GM23338 (cell line): ENCODE results near the gene UBL7. TPM values are rescaled to one million over a fixed set of nuclear protein-coding genes. Genes with fewer than 3 reads are reported as not detected.

ENCODE experiments used
- ATAC-seq: fragments of 200-7000 bp; cut with Tn5 transposase; 3 replicates; pipeline ENCODE4 v1.9.1; 2020
- DNase-seq: peaks from one replicate; pipeline ENCODE4 v3.0.0-alpha.2; 2015; ENCODE audit warnings: low spot score
- H2AFZ ChIP-seq: fragments of 200-600 bp; sonication (generic); 2 replicates; pipeline ENCODE4 v1.8.0; 2016; ENCODE audit warnings: antibody characterized with exemption, mild to moderate bottlenecking, moderate library complexity
- H3F3A ChIP-seq: fragments of 200-600 bp; sonication (generic); replicated peaks from 2 replicates; pipeline ENCODE4 v1.8.0; 2017; ENCODE audit warnings: antibody characterized with exemption, mixed run types, low read depth
- H3K27ac ChIP-seq: fragments of 200-600 bp; sonication (generic); 2 replicates; pipeline ENCODE4 v1.6.1; 2016; ENCODE audit warnings: low read depth
- H3K27me3 ChIP-seq: fragments of 200-600 bp; sonication (generic); 2 replicates; pipeline ENCODE4 v1.8.0; 2016; ENCODE audit warnings: mild to moderate bottlenecking, mixed run types, moderate library complexity; ENCODE audit not compliant: insufficient read depth
- H3K36me3 ChIP-seq: fragments of 200-600 bp; sonication (generic); 2 replicates; pipeline ENCODE4 v1.8.0; 2016; ENCODE audit warnings: mild to moderate bottlenecking; ENCODE audit not compliant: insufficient read depth
- H3K4me1 ChIP-seq: fragments of 200-600 bp; sonication (generic); 2 replicates; pipeline ENCODE4 v1.8.0; 2016; ENCODE audit warnings: mild to moderate bottlenecking, moderate library complexity; ENCODE audit not compliant: insufficient read depth
- H3K4me2 ChIP-seq: fragments of 200-600 bp; sonication (generic); 2 replicates; pipeline ENCODE4 v1.7.1; 2017; ENCODE audit warnings: mixed run types
- H3K4me3 ChIP-seq: fragments of 200-600 bp; sonication (generic); 2 replicates; pipeline ENCODE4 v1.6.1; 2016; ENCODE audit warnings: mixed run types
- H3K79me2 ChIP-seq: fragments of 200-600 bp; sonication (generic); replicated peaks from 2 replicates; pipeline ENCODE4 v1.8.0; 2017; ENCODE audit warnings: mild to moderate bottlenecking; ENCODE audit not compliant: insufficient read depth
- H3K9me2 ChIP-seq: fragments of 200-600 bp; sonication (generic); 2 replicates; pipeline ENCODE4 v1.8.0; 2017; ENCODE audit not compliant: insufficient read depth
- H4K20me1 ChIP-seq: fragments of 200-600 bp; sonication (generic); replicated peaks from 2 replicates; pipeline ENCODE4 v1.8.0; 2017; ENCODE audit warnings: mild to moderate bottlenecking; ENCODE audit not compliant: insufficient read depth
- H3K27ac Mint-ChIP-seq: 2 replicates; pipeline ENCODE4 v1.8.0; 2020; ENCODE audit warnings: inconsistent platforms, mild to moderate bottlenecking, moderate library complexity, mixed read lengths
- H3K27me3 Mint-ChIP-seq: 3 replicates; pipeline ENCODE4 v1.8.0; 2022; ENCODE audit warnings: low read depth, mild to moderate bottlenecking, moderate library complexity, mixed read lengths, inconsistent platforms; ENCODE audit not compliant: insufficient read depth, poor library complexity
- H3K36me3 Mint-ChIP-seq: 3 replicates; pipeline ENCODE4 v1.8.0; 2021; ENCODE audit warnings: low read depth, mild to moderate bottlenecking, inconsistent platforms, moderate library complexity, mixed read lengths
- H3K4me1 Mint-ChIP-seq: 3 replicates; pipeline ENCODE4 v1.8.0; 2020; ENCODE audit warnings: mild to moderate bottlenecking, inconsistent platforms, mixed read lengths
- H3K4me3 Mint-ChIP-seq: 3 replicates; pipeline ENCODE4 v1.8.0; 2021; ENCODE audit warnings: moderate library complexity, mild to moderate bottlenecking, inconsistent platforms, mixed read lengths
- H3K9me3 Mint-ChIP-seq: 3 replicates; pipeline ENCODE4 v1.8.0; 2020; ENCODE audit warnings: moderate library complexity, mild to moderate bottlenecking, inconsistent platforms, mixed read lengths
- CREB1 ChIP-seq: fragments of 250-450 bp; sonication (Bioruptor Pico); IDR thresholded peaks from 2 replicates; pipeline ENCODE4 v1.5.0; 2020; ENCODE audit warnings: low read depth, mild to moderate bottlenecking, moderate library complexity
- NANOG ChIP-seq: IDR thresholded peaks from 2 replicates; pipeline ENCODE4 v1.6.1; 2016; ENCODE audit warnings: antibody characterized with exemption, borderline replicate concordance
- ZNF114 ChIP-seq: fragments of 250-450 bp; sonication (Bioruptor Pico); IDR thresholded peaks from 2 replicates; pipeline ENCODE4 v1.5.0; 2020; ENCODE audit warnings: mild to moderate bottlenecking, moderate library complexity
- ZNF331 ChIP-seq: fragments of 250-450 bp; sonication (Bioruptor Pico); IDR thresholded peaks from 2 replicates; pipeline ENCODE4 v1.5.0; 2020; ENCODE audit warnings: low read depth, mild to moderate bottlenecking, moderate library complexity
- polyA plus RNA-seq: library from polyadenylated mRNA; unstranded; fragments of >200 nt; fragmentation: Nextera tagmentation; extraction: Ambion mirVana; gene quantifications from 2 replicates; pipeline ENCODE4 v1.2.1, GENCODE V29; 2016
- total RNA-seq: library from RNA; depleted of rRNA; stranded (reverse); fragments of >200 nt; shearing (Covaris generic); gene quantifications from 2 replicates; pipeline ENCODE4 v1.2.3, GENCODE V29; 2014
- TF ChIP-seq, protein P1 (sequence below): IDR thresholded peaks from one replicate; pipeline ENCODE4 v1.6.1; 2018; ENCODE audit warnings: antibody characterized with exemption; ENCODE audit not compliant: unreplicated experiment
- TF ChIP-seq, protein P2 (sequence below): fragments of 250-450 bp; sonication (Bioruptor Pico); IDR thresholded peaks from 2 replicates; pipeline ENCODE4 v1.5.0; 2020; ENCODE audit warnings: mild to moderate bottlenecking, moderate library complexity

The UBL7 gene
- total and polyA plus RNA-seq, 2 experiments from 2014 or later: 73.7 to 99.2 TPM

DNA sequence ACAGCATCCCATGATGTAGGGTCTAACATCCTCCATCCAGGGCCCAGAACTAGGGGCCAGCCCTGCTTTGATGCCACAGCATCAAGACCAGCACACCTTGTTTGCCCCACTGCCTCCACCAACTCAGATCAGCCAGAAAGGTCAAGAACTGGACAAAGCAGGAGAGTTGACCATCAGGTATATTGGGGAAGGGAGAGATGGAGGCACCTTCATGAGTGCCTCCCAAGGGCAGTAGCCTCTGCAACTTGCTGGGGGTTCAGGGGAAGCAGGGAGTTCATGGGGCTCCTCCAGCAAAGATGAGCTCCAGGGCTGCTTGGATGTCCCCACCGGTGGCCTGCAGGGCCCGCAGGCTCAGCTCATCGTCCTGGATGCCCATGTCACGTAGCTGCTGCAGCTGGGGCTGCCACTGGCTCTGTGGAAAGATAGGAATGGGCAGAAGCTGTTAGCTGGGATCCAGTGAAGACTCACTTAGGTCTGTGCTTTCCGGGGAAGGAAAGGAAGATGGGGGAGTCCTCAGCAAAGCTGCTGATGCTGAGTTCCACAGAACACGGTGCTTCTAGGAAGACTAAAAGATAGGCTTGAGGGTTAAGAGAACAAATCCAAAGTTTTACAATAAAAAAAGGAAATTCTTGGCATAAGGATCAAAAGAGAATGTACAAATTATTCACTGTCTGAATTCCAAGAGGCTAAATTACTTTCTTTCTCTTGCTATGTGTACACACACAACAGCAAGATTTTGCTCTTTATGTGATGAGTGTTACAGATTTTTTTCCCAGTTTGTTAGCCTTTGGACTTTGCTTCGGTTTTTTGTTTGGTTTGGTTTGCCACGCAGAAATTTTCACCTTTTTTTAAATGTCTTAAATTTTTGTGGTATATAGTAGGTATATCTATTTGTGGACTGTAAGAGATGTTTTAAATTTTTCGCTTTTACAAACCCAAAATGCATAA is 14.9 kb downstream of the UBL7 start:
- Histone ChIP-seq H3K4me3 (no peak overlapping the region), H3K4me2 (no peak overlapping the region), H2AFZ (no peak overlapping the region), H3K27ac (no peak overlapping the region), H3K79me2 (no peaks in the 10 kb centered on the region), H3F3A (no peaks in the 10 kb centered on the region), H3K36me3 (no peaks in the 10 kb centered on the region), H3K4me1 (no peaks in the 10 kb centered on the region), H3K9me2 (no peaks in the 10 kb centered on the region), H4K20me1 (no peaks in the 10 kb centered on the region), H3K27me3 (no peaks in the 10 kb centered on the region)
- Mint-ChIP-seq H3K4me3 (no peak overlapping the region), H3K36me3 (peaks cover 26% of the 10 kb centered on the region), H3K27me3 (no peaks in the 10 kb centered on the region), H3K4me1 (peaks cover 11% of the 10 kb centered on the region; the same call in 2 of the 3 replicates), H3K9me3 (no peaks in the 10 kb centered on the region; the same call in 2 of the 3 replicates), H3K27ac (no peak overlapping the region)
- DNase-seq: no peak
- no peak for ATAC-seq
- TF ChIP-seq CREB1 (CRISPR knock-in tag): no peak
- no peak for TF ChIP-seq ZNF114 (CRISPR knock-in tag)
- TF ChIP-seq, protein P1, sequence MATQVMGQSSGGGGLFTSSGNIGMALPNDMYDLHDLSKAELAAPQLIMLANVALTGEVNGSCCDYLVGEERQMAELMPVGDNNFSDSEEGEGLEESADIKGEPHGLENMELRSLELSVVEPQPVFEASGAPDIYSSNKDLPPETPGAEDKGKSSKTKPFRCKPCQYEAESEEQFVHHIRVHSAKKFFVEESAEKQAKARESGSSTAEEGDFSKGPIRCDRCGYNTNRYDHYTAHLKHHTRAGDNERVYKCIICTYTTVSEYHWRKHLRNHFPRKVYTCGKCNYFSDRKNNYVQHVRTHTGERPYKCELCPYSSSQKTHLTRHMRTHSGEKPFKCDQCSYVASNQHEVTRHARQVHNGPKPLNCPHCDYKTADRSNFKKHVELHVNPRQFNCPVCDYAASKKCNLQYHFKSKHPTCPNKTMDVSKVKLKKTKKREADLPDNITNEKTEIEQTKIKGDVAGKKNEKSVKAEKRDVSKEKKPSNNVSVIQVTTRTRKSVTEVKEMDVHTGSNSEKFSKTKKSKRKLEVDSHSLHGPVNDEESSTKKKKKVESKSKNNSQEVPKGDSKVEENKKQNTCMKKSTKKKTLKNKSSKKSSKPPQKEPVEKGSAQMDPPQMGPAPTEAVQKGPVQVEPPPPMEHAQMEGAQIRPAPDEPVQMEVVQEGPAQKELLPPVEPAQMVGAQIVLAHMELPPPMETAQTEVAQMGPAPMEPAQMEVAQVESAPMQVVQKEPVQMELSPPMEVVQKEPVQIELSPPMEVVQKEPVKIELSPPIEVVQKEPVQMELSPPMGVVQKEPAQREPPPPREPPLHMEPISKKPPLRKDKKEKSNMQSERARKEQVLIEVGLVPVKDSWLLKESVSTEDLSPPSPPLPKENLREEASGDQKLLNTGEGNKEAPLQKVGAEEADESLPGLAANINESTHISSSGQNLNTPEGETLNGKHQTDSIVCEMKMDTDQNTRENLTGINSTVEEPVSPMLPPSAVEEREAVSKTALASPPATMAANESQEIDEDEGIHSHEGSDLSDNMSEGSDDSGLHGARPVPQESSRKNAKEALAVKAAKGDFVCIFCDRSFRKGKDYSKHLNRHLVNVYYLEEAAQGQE: no peak

DNA sequence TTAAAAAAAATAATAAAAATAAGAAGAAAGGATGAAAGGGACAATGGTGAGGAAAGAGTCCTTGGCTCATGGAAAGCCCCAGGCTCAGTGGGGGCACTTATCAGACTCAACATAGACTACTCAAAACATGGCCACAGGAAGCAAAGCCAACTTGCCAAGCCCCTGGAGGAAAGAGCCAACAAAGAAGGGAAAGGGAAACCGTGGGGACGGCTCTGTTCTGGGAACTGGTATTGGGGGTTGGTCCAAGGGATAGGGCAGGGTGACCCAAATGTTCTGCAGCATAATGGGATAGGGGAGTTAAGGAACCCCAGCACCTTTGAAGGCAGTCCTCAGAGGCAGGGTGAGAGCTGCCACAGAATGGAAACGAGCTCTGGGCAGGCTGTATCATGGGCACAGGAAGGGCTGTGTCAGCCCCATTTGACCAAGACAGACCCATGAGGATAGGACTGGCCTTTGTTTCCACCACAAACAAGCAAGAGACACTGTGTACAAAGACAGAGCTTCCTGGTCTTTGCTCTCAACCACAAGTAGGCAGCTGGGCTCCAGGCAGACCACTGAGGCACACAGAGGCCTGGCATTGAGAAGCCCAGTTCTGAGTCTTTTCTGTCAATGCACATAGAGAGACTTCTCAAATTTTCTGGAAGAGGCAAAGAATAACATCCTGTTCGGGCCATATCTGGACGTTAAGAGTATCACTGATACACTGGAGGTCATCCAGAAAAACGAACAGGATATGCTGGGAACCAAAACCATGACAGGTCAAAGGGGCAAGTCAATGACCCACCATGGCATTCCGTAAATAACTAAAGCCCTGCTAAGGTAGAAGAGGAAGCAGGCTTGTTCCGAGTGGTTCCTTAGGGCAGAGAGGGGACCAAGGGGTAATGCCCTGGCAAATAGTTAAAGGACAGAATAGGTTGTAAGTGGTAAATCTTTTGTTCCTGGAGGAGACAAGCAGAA is 16.6 kb downstream of the UBL7 start:
- DNase-seq: no peak
- H3F3A ChIP-seq: no peaks in the 10 kb centered on the region
- H4K20me1 ChIP-seq: no peaks in the 10 kb centered on the region
- H3K27me3 ChIP-seq: no peaks in the 10 kb centered on the region
- Mint-ChIP-seq H3K4me1 (peaks cover 11% of the 10 kb centered on the region; the same call in 2 of the 3 replicates), H3K4me3 (no peak overlapping the region), H3K36me3 (peaks cover 15% of the 10 kb centered on the region), H3K27me3 (no peaks in the 10 kb centered on the region), H3K27ac (no peak overlapping the region; the same call in 1 of the 2 replicates), H3K9me3 (no peaks in the 10 kb centered on the region; the same call in 2 of the 3 replicates)
- H3K4me1 ChIP-seq: no peaks in the 10 kb centered on the region
- no peaks in the 10 kb centered on the region for H3K79me2 ChIP-seq
- no peak overlapping the region for H3K4me3 ChIP-seq
- ATAC-seq: no peak
- H3K9me2 ChIP-seq: no peaks in the 10 kb centered on the region
- H3K27ac ChIP-seq: no peak overlapping the region
- H2AFZ ChIP-seq: no peak overlapping the region
- no peak overlapping the region for H3K4me2 ChIP-seq
- no peaks in the 10 kb centered on the region for H3K36me3 ChIP-seq
- TF ChIP-seq CREB1 (CRISPR knock-in tag) (no peak), NANOG (no peak), ZNF114 (CRISPR knock-in tag) (no peak), ZNF331 (no peak)
- TF ChIP-seq, protein P2, sequence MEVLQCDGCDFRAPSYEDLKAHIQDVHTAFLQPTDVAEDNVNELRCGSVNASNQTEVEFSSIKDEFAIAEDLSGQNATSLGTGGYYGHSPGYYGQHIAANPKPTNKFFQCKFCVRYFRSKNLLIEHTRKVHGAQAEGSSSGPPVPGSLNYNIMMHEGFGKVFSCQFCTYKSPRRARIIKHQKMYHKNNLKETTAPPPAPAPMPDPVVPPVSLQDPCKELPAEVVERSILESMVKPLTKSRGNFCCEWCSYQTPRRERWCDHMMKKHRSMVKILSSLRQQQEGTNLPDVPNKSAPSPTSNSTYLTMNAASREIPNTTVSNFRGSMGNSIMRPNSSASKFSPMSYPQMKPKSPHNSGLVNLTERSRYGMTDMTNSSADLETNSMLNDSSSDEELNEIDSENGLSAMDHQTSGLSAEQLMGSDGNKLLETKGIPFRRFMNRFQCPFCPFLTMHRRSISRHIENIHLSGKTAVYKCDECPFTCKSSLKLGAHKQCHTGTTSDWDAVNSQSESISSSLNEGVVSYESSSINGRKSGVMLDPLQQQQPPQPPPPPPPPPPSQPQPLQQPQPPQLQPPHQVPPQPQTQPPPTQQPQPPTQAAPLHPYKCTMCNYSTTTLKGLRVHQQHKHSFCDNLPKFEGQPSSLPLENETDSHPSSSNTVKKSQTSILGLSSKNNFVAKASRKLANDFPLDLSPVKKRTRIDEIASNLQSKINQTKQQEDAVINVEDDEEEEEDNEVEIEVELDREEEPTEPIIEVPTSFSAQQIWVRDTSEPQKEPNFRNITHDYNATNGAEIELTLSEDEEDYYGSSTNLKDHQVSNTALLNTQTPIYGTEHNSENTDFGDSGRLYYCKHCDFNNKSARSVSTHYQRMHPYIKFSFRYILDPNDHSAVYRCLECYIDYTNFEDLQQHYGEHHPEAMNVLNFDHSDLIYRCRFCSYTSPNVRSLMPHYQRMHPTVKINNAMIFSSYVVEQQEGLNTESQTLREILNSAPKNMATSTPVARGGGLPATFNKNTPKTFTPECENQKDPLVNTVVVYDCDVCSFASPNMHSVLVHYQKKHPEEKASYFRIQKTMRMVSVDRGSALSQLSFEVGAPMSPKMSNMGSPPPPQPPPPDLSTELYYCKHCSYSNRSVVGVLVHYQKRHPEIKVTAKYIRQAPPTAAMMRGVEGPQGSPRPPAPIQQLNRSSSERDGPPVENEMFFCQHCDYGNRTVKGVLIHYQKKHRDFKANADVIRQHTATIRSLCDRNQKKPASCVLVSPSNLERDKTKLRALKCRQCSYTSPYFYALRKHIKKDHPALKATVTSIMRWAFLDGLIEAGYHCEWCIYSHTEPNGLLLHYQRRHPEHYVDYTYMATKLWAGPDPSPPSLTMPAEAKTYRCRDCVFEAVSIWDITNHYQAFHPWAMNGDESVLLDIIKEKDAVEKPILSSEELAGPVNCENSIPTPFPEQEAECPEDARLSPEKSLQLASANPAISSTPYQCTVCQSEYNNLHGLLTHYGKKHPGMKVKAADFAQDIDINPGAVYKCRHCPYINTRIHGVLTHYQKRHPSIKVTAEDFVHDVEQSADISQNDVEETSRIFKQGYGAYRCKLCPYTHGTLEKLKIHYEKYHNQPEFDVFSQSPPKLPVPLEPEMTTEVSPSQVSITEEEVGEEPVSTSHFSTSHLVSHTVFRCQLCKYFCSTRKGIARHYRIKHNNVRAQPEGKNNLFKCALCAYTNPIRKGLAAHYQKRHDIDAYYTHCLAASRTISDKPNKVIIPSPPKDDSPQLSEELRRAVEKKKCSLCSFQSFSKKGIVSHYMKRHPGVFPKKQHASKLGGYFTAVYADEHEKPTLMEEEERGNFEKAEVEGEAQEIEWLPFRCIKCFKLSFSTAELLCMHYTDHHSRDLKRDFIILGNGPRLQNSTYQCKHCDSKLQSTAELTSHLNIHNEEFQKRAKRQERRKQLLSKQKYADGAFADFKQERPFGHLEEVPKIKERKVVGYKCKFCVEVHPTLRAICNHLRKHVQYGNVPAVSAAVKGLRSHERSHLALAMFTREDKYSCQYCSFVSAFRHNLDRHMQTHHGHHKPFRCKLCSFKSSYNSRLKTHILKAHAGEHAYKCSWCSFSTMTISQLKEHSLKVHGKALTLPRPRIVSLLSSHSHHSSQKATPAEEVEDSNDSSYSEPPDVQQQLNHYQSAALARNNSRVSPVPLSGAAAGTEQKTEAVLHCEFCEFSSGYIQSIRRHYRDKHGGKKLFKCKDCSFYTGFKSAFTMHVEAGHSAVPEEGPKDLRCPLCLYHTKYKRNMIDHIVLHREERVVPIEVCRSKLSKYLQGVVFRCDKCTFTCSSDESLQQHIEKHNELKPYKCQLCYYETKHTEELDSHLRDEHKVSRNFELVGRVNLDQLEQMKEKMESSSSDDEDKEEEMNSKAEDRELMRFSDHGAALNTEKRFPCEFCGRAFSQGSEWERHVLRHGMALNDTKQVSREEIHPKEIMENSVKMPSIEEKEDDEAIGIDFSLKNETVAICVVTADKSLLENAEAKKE (CRISPR knock-in tag): no peak
